Tibial nerve (tissue), 3 donors: Measurements from ENCODE around the gene ACAT1.

Experiments
- POLR2A ChIP-seq, 2 donors: fragments of 450-650 bp; IDR thresholded peaks; one replicate each; pipeline ENCODE4 v1.6.1; 2017; ENCODE audit warnings: antibody characterized with exemption in 2 of 2, mild to moderate bottlenecking in 2 of 2, moderate library complexity in 2 of 2
- TF ChIP-seq, protein P1 (sequence below), 5 experiments: fragments of 200-600 bp in 3 of 5; fragments of 450-650 bp in 2 of 5; sonication (generic) in 3 of 5; IDR thresholded peaks; one replicate each; pipeline ENCODE4 v1.5.1; 2016 to 2019; ENCODE audit warnings: antibody characterized with exemption in 5 of 5, mild to moderate bottlenecking in 3 of 5, moderate library complexity in 2 of 5

- TF ChIP-seq, protein P1, sequence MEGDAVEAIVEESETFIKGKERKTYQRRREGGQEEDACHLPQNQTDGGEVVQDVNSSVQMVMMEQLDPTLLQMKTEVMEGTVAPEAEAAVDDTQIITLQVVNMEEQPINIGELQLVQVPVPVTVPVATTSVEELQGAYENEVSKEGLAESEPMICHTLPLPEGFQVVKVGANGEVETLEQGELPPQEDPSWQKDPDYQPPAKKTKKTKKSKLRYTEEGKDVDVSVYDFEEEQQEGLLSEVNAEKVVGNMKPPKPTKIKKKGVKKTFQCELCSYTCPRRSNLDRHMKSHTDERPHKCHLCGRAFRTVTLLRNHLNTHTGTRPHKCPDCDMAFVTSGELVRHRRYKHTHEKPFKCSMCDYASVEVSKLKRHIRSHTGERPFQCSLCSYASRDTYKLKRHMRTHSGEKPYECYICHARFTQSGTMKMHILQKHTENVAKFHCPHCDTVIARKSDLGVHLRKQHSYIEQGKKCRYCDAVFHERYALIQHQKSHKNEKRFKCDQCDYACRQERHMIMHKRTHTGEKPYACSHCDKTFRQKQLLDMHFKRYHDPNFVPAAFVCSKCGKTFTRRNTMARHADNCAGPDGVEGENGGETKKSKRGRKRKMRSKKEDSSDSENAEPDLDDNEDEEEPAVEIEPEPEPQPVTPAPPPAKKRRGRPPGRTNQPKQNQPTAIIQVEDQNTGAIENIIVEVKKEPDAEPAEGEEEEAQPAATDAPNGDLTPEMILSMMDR (IDR thresholded peaks at IDR 0.05) = no peak
- TF ChIP-seq POLR2A (IDR thresholded peaks at IDR 0.05) = no peak
These were observed 15.8 kb downstream of the ACAT1 start for GRCh38 chr11:108137212-108137611.
